HG03521 (cell line): Measurements from ENCODE around the gene SLC5A3.

Experiments
- ATAC-seq: cut with Tn5 transposase; IDR thresholded peaks from one replicate; pipeline ENCODE4 v1.9.1; 2021; ENCODE audit warnings: mild to moderate bottlenecking, moderate library complexity; ENCODE audit not compliant: unreplicated experiment

The SLC5A3 gene

DNA sequence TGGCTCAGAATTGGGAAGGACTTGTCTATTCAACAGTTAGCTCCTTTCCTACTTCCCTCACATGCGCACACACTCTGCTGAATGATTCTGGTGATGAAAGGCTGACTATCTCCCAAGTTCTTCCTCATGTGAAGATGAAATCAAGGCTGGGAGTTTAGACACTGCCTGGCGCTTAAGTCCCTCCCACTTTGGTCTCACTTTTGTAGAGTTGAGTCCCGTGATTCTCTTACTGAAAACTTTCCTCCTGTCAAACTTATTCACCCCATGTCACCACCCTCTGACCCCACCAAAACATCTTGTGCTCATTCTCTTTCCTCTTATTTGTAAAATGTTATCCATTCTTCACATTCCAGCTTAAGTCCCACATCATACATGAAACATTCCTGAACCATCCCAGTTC, 8.4 kb upstream of the SLC5A3 start:
- ATAC-seq, result no peak

GRCh38 chr21:34071683-34072082, 1.7 kb upstream of the SLC5A3 start:
- ATAC-seq, result no peak

DNA sequence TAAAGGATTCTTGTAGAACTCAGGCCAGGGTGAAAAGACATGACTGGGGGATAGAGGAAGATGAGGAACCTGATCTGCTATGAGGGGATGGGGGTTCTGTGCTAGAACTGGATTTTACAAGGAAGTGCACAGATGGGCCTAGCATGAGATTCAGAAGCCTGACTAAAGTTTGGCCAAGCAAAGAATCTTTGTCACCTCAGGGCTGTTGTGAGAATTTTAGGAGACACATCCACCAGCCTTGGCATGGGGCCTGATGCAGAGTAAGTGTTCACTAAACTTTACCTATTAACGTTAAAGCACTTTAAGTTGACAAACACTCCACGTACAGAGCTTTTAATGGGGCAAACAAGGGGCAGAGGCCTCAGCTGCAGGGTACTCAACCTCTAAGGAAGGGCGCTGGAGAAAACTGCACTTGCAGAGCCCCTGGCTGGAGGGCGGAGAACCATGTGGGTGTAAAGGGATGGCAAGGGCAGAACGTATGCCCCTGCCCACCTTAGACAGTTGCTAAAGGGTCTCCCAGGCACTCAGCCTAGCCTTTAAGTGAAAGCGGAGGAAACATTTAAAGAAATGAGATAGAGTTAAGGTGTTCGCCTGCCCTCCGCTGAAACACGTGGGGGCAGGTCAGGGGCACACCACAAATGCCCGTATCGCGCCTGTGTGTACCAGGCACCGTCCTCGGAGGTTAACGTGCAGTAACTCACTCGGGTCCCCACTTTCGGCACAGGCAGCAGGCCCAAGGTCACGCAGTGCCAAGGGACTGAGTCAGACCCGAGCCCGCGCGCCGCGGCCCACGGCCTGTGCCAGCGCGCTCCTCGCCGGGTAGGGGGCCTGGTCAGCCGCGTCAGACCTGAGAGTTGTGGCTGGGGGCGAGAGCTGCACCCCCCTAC, 990 bp upstream of the SLC5A3 start:
- no peak for ATAC-seq

- peak; percentile 39 for ATAC-seq
Measured at GRCh38 chr21:34073749-34074282, 438 bp downstream of the SLC5A3 start.

GRCh38 chr21:34074283-34075090, 1.1 kb downstream of the SLC5A3 start:
- ATAC-seq, result no peak

- no peak for ATAC-seq
Measured at GRCh38 chr21:34075091-34075425, 1.7 kb downstream of the SLC5A3 start.

DNA sequence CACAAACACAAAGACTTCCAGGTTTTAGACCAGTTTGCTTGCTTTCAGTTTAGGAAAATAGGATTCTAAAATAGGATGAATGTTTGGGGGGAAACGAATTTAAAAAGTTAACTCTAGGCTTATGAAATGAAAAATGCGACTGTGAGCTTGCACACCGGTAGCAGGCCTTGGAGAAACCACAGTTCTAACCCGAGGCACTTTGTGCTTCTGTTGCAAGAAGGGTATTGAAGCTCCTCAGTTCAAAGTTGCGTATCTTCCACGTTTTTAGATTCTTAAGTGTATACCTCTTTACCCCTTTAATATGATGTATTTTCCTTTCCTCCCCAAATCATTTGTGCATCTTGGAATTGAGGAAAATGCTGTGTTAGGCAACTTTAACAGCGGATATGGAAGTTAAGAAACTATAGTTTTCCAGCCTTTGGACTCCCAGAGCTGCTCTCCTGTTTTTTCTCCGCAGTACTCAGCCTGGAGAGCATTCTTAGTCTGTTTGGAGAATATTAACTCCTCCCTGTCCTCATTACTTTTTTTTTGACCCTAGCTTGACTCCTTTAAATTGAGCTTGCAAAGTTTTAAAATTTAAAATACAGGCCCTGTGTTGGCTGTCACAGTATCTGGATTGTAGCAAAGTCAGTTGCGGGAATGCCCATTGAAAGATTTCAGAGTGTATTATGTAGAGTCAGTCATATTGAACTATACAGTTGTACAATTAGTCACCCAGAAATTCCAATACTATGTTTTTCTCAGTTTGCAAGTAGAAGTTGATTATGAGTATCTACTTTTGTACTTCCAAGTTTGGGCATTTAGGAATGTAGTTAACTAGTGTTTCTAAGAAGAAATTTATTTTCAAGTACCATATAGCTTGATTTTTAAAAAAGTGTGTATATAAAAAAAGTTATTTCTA, 2.6 kb downstream of the SLC5A3 start:
- no peak for ATAC-seq

GRCh38 chr21:34076835-34077234, 3.5 kb downstream of the SLC5A3 start:
- ATAC-seq, result no peak

DNA sequence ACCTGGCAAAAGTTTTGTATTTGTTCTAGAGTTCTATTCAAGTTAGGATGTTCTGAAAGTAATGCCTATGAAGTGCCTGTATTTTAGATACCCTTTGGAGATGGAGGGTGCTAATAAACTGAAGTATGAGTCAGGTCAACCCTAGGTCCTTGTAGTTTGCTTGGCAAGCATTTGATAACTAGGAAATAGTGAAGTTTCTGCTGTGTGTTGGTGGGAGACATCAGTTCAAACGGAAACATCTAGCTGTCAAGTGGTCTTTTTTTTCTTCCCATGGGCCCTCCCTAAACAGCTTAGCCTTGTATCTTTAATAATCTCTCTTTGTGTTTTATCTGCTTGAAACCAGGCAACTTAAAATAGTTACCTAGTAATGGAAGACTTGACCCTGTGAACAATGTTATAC, 4.5 kb downstream of the SLC5A3 start:
- ATAC-seq, result no peak

- no peak for ATAC-seq
Measured at GRCh38 chr21:34078915-34079314, 5.5 kb downstream of the SLC5A3 start.

DNA sequence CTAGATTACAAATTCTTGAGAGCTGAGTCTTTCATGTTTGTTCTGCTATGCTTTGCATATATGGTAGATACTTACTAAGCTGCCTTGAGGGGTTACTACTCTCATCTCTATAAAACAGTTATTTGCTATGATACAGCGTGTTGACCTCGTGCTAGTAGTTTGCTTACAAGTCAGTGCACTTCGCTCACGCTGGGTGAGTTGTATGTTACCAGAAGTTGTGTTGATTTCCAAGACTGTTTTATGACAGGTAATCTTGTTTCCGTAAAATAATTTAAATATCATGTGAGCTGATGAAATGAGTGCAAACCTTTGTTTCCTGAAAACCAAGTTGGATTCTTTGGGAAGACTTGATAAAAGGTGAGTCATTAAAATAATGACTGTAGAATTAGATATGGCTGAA, 7.3 kb downstream of the SLC5A3 start:
- ATAC-seq, result no peak

DNA sequence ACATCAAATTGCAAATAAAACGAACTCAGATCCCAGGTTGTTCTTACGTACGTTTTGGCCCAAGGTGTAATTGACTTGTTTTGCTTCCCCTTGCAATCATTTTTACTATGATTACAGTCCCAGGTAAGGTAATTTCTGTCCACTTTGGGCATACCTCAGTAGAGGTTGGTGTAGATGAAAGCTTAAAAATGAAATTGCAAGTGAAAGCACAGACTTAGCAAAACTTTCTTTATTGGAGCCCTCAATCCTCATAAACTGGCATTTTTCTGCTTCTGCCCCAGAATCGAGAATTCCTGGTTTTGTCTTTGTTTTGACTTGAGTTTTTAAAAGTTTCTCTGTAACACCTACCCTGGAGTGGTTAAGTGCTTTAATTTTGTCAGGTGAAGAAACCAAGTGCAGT, 9.4 kb downstream of the SLC5A3 start:
- no peak for ATAC-seq

GRCh38 chr21:34083357-34083756, 10.0 kb downstream of the SLC5A3 start:
- no peak for ATAC-seq

DNA sequence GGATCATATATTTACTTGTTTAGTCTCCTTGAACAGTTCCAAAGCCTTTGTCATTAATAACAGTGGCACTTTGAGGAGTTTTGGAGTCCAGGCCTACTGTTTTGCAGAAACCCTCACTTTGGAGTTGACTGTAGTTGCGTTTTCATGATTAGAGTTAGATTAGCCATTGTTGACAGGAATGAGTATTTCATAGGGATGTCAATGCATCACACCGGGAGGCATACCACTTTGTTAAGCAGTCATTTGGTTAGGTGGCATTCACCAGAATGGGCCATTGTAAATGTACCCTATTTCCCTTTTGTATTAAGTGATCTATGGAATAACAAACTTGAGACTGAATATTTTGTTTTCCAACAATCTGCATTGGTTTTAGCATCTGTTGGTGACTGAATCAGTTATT, 11.8 kb downstream of the SLC5A3 start:
- no peak for ATAC-seq

DNA sequence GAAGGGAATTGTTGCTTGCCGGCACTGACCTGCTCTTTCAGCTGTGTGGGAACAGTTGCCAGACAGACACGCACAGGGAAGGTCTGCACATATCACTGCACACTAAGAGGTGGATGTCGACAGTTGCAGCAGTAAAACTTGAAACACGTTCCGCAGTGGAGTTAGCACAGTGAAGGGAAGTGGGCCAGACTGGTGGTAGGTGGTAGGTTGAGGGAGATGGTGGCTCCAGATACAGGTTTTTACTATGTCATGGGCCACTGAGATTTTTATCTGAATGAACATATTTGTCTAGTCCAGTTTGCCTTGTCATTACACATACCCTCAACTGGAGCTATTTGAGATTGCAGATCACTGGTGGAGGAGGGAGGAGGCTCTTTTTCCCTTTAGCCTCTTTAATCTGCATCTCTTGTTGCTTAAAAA, 13.5 kb downstream of the SLC5A3 start:
- no peak for ATAC-seq

- no peak for ATAC-seq
Measured at GRCh38 chr21:34088752-34089151, 15.4 kb downstream of the SLC5A3 start.

DNA sequence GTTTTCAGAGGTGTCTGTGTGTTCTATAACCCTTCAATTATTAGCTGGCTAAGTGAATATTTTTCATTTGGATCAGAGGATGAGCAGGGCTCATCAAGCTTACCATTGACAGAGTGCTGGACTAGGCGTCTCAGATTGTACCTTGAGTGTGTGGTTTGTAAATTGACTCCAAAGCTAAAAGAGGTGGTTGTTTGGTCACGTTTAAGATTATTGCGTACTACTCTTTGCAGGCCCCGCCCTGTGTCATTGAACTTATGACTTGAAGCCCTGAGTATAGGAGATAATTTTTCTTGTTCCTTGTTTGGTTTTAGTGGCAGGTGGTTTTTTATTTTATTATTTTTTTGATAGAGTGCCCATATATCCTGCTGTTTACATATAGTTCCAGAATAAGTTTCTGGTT, 17.7 kb downstream of the SLC5A3 start:
- no peak for ATAC-seq

DNA sequence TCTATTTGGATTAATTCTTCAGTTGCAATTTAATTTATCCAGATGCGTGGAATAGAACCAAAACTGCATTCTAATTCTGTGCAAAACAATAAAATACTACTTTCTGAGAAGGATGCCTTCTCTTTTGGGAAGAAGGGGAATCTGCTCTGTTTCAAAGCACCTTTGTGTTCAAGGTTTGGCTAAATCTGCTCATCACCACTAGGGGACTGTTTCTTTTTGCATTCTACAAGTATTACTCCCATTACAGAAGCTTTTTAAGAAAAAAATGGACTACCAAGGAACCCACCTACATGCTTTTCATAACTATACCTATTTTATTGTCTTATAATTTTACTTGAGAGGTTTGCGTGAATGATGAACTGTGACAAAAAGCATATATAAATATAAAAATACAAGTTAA, 18.2 kb downstream of the SLC5A3 start:
- ATAC-seq, result no peak

DNA sequence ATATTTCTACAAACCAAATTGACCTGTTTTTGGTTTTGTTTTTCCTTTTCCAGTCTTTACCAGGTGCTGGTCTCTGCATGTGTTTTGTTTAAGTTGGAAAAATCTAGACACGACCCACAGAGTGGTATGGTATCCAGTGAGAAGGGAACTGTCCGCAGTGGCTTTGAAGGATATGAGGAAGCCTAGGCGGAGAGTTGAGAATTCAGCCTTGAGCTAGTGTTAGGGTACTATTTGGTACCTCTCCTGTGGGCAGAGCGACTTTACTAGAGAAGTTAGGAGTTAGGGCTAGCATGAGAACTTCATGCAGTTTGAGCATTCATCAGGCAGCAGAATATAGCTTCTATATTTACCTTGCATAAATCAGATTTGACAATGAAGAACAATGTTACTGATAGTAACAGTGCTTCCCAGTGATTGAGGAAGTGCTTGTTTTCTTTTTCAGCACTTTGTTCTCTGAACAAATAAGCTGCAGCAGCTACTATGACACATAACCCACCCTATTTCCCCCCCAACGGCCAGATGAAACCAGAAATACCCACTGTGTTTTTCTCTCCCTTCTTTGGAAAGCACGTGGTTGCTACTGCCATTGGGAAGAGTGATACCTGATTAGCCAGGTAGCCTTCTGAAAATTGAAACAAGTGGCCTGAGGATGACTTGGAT, 19.0 kb downstream of the SLC5A3 start:
- no peak for ATAC-seq

DNA sequence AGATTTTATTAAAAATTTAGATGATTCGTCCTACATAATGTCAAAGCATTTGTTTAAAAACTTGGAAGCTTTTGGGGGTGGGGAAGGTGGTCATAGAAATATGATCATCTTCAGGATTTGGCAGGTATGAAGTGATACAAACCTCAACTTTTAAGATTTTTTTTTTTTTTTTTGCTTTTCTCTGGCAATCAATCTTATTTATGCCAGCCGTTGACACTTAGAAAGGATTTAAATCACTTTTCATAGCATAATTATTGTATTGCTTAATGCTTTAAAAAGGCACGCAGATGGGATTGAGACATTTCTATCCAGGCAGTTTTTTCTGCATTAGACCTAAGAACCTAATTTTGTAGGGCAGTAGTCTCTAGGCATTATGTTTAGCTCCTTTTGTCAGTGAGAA, 19.7 kb downstream of the SLC5A3 start:
- no peak for ATAC-seq
